ENCODE results near the gene RAPGEF1. TPM values are rescaled to one million over a fixed set of nuclear protein-coding genes. Genes with fewer than 3 reads are reported as not detected.

The RAPGEF1 gene
- total and polyA plus RNA-seq, 12 donors = 39.6 to 135 (median 111) TPM

DNA sequence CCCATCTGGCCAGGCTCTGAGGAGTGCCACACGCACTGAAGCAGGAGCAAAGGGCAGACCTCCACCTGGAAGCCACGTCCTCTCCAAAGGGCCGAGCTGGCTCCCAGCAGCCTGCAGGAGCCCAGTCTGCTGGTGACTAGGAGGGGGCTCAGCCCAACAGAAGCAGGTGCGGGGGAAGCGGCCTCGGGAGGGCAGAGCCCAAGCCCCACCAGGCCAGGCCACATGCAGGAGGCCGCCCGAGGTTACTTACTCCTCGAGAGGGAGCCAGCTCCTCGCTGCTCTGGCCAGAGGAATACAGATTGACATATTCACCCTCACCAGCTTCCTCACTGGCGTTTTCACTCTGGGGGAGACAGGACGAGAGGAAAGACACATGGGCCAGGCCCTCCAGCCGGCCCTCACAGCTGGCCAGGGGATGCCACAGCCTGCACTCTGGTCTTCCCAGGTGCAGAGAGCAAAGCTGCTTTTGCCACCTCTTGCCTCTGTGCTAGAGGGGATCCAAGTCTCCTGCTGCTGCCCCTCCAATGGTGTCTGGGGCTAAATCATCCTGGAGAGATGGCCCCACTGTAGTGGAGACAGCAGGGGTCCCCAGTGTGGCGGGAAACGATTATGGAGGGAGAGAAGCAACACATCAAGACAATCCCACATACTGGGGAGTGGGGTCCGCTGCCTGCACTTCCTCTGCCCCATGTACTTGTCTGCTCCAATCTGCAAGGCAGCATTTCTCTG is 136.0 kb downstream of the RAPGEF1 start:
- no peak for DNase-seq
- Histone ChIP-seq H3K4me1 (peaks cover 19 to 57% (median 39%) of the 10 kb centered on the region in 9 donors), H3K4me3 (no peak overlapping the region), H3K27me3 (no peaks in the 10 kb centered on the region), H3K36me3 (peaks cover 0 to 97% (median 31%) of the 10 kb centered on the region in 9 donors), H3K9me3 (no peaks in the 10 kb centered on the region), H3K27ac (peak overlapping the region in 2 of 10 donors; percentile 26 to 30)
- TF ChIP-seq, protein P1, sequence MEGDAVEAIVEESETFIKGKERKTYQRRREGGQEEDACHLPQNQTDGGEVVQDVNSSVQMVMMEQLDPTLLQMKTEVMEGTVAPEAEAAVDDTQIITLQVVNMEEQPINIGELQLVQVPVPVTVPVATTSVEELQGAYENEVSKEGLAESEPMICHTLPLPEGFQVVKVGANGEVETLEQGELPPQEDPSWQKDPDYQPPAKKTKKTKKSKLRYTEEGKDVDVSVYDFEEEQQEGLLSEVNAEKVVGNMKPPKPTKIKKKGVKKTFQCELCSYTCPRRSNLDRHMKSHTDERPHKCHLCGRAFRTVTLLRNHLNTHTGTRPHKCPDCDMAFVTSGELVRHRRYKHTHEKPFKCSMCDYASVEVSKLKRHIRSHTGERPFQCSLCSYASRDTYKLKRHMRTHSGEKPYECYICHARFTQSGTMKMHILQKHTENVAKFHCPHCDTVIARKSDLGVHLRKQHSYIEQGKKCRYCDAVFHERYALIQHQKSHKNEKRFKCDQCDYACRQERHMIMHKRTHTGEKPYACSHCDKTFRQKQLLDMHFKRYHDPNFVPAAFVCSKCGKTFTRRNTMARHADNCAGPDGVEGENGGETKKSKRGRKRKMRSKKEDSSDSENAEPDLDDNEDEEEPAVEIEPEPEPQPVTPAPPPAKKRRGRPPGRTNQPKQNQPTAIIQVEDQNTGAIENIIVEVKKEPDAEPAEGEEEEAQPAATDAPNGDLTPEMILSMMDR (IDR thresholded peaks at IDR 0.05) = peak in 2 of 9 donors; percentile 7 to 13
- peak in 2 of 8 donors; percentile 18 to 19 for ATAC-seq
- intact Hi-C loops (cut with DNase I) = no loop called here
- WGBS, 2 donors = 78 to 79% methylated on average over 16 of the region's 16 CpGs

DNA sequence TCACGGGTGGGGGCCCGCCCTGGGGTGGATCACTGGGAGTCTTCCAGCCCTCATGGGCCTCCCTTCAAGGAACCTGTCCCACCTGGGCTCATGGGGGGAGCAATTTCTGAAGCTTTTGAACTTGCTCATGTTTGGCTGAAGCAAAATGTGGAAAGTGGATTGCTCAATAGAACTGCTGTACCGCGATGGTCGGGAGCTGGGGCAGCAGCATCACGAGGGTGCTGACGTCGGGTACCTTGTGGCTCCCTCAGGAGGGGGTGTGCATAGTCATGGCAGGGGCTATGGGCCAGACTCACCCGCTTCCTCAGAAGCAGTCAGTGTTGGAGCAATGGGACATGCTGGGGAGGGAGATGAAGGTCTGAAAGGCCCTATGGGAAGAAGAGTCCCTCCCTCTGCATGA is 136.7 kb downstream of the RAPGEF1 start:
- WGBS, 2 donors = 91 to 92% methylated on average over 9 of the region's 9 CpGs
- TF ChIP-seq, protein P1 (IDR thresholded peaks at IDR 0.05) = no peak
- Histone ChIP-seq H3K4me1 (peaks cover 18 to 50% (median 32%) of the 10 kb centered on the region in 9 donors), H3K36me3 (peaks cover 0 to 98% (median 35%) of the 10 kb centered on the region in 9 donors), H3K4me3 (no peak overlapping the region), H3K27me3 (no peaks in the 10 kb centered on the region), H3K9me3 (no peaks in the 10 kb centered on the region), H3K27ac (peak overlapping the region in 1 of 10 donors; percentile 32)
- no peak for DNase-seq
- no peak for ATAC-seq
- intact Hi-C loops (cut with DNase I) = no loop called here

- Histone ChIP-seq H3K27me3 (no peaks in the 10 kb centered on the region), H3K36me3 (peaks cover 0 to 100% (median 50%) of the 10 kb centered on the region in 9 donors), H3K9me3 (no peaks in the 10 kb centered on the region), H3K4me1 (peaks cover 8 to 38% (median 27%) of the 10 kb centered on the region in 9 donors), H3K27ac (no peak overlapping the region), H3K4me3 (no peak overlapping the region)
- no peak for ATAC-seq
- TF ChIP-seq, protein P1 (IDR thresholded peaks at IDR 0.05) = no peak
- DNase-seq = no peak
- intact Hi-C loops (cut with DNase I) = no loop called here
- WGBS, 2 donors = 90 to 91% methylated on average over 14 of the region's 14 CpGs
These were observed 138.1 kb downstream of the RAPGEF1 start for GRCh38 chr9:131601683-131602181.

DNA sequence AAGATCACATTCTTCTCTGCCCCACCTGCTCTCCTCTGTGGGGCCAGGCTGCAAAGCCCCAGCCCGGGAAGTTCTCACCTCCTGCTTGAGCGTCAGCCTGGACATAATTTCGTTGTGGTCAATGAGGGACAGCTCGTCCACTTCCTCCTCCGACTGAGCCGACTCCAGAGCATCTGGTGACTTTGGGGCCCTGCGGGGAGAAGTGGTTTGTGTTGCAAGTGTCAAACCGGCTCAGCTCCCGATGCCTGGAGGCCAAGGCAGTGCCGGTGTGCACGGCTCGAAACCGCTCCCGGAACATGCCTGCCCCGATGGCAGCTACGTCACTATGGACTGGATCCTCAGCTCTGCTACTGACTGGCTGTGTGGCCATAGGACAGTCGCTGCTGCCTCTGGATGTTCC is 141.8 kb downstream of the RAPGEF1 start:
- ATAC-seq (peak in 7 of 8 donors; percentile 3 to 64 (median 31)), DNase-seq (no peak)
- peak overlapping the region in 1 of 10 donors; percentile 85 for H3K27ac ChIP-seq
- peaks cover 0 to 53% (median 0%) of the 10 kb centered on the region in 9 donors for H3K4me1 ChIP-seq
- peaks cover 3 to 100% (median 62%) of the 10 kb centered on the region in 9 donors for H3K36me3 ChIP-seq
- H3K9me3 ChIP-seq = no peaks in the 10 kb centered on the region
- WGBS, 2 donors = 85 to 86% methylated on average over 17 of the region's 17 CpGs
- no peaks in the 10 kb centered on the region for H3K27me3 ChIP-seq
- no peak overlapping the region for H3K4me3 ChIP-seq
- TF ChIP-seq, protein P1 (IDR thresholded peaks at IDR 0.05) = no peak
- intact Hi-C loops (cut with DNase I) = no loop called here
